ENCODE measurements around the gene CNPPD1.

The CNPPD1 gene

DNA sequence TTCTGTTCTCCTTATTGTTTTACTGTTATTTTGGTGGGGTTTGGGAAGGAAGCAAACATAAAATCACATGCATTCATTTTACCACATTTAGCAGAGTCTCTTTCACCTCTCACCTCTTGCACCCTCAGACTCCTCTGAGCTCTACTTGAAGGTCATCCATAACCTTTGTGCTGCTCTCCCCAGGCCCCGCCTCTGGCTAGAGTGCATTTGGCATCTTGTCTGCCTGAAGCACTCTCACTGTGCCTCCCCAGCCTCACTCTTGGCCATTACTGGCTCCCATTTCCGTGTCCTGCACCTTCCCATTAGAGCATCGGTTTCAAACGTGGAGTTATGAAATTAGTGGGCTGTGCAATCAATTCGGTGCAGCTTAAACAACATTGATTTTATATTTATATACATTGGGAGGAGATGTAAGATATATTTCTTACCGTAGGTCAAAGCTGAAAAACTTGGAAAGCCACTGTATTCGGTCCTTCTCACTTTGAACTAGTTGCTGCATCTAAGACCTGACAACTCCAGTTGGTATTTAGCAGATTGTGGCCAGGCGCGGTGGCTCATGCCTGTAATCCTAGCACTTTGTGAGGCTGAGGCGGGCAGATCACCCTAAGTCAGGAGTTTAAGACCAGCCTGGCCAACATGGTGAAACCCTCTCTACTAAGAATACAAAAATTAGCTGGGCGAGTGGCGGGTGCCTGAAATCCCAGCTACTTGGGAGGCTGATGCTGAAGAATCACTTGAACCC, 22.9 kb upstream of the CNPPD1 start:
- TF ChIP-seq, protein P1, sequence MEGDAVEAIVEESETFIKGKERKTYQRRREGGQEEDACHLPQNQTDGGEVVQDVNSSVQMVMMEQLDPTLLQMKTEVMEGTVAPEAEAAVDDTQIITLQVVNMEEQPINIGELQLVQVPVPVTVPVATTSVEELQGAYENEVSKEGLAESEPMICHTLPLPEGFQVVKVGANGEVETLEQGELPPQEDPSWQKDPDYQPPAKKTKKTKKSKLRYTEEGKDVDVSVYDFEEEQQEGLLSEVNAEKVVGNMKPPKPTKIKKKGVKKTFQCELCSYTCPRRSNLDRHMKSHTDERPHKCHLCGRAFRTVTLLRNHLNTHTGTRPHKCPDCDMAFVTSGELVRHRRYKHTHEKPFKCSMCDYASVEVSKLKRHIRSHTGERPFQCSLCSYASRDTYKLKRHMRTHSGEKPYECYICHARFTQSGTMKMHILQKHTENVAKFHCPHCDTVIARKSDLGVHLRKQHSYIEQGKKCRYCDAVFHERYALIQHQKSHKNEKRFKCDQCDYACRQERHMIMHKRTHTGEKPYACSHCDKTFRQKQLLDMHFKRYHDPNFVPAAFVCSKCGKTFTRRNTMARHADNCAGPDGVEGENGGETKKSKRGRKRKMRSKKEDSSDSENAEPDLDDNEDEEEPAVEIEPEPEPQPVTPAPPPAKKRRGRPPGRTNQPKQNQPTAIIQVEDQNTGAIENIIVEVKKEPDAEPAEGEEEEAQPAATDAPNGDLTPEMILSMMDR (IDR thresholded peaks at IDR 0.05; ENCODE audit: insufficient read depth, missing control alignments) = no peak
- no peak for FAIRE-seq
- DNase-seq (ENCODE audit: insufficient read length, low spot score) = no peak

DNA sequence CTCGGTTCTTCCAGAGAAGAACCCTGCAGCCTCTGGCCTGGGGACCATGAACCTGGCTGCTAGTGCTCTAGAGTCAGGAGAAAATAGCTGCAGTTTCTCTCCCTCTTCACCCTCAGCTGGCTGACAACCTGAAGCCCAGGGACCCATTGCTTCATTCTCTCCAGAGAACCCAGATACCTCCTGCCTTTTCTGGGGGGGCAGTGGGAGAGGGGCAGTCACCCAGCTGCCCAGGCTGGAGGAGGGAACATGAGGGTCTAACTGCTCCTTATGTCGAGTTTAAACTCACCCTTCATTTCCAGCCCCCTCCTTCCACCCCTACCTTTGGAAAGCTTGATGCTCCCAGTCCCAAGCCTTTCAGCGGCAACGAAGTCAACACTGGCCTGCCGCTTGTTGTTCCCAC, 22.2 kb upstream of the CNPPD1 start:
- no peak for DNase-seq (ENCODE audit: insufficient read length, low spot score)
- no peak for FAIRE-seq
- TF ChIP-seq, protein P1 (IDR thresholded peaks at IDR 0.05; ENCODE audit: insufficient read depth, missing control alignments) = no peak

DNA sequence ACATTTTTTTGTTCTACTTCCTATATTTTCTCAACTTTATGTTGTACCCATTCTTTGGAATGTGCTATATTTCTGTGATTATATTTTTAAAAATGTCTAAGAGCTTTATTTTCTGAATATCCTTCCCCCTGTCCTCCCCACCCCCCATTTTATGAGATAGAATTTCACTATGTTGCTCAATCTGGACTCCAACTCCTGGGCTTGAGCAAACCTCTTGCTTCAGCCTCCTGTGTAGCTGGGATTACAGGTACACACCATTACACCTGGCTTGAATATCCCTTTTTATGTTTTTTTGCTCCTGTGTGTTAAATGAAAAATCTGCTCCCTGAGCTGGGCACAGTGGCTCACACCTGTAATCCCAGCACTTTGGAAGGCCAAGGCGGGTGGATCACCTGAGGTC, 20.7 kb upstream of the CNPPD1 start:
- DNase-seq (ENCODE audit: insufficient read length, low spot score) (no peak), FAIRE-seq (no peak)
- TF ChIP-seq, protein P1 (IDR thresholded peaks at IDR 0.05; ENCODE audit: insufficient read depth, missing control alignments) = no peak

DNA sequence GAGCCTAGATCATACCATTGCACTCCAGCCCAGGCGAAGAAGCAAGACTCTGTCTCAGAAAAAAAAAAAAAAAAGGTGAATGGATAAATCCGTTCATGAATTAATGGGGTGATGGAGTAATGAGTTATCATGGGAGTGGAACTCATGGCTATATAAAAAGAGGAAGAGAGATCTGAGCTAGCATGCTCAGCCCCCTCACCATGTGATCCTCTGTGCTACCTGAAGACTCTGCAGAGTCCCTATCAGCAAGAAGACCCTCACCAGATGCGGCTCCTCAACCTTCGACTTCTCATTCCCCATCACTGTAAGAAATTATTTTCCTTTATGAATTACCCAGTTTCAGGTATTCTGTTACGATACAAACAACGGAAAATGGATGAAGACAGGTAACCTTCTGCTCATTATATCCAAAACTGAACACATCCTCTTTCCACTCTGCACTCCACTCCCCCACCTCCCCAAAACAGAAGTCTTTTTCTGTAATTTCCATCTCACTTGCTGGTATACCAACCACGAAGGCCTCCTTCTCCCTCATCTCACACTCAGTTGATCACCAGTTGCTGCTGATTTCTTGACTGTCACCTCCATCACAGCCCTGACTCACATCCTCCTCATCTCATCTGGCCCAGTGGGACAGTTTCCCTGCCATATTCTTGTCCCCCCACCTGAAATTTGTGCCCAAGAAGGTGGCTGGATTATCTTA, 10.2 kb upstream of the CNPPD1 start:
- DNase-seq (ENCODE audit: insufficient read length, low spot score) = no peak
- FAIRE-seq = no peak
- TF ChIP-seq, protein P1 (IDR thresholded peaks at IDR 0.05; ENCODE audit: insufficient read depth, missing control alignments) = no peak

DNA sequence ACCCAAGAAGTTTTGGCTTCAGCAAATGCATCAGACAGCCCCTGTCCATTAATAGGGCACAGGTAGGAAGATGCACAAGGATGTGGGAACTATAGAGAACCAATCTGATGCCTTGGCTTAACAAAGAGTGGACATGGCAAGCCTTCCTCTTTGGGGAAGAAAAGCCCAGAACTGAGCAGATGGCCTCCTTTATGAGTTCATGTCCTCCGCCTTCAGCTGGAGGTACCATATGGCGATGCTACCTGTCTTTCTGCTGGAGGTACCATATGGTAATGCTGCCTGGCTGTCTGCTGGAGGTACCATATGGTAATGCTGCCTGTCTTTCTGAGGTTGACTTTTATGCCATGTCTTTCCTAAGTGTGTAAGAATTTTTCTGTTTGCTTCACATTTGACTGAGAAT, 7.4 kb upstream of the CNPPD1 start:
- peak; percentile 63 for FAIRE-seq
- DNase-seq (ENCODE audit: insufficient read length, low spot score) = no peak
- TF ChIP-seq, protein P1 (IDR thresholded peaks at IDR 0.05; ENCODE audit: insufficient read depth, missing control alignments) = no peak

DNA sequence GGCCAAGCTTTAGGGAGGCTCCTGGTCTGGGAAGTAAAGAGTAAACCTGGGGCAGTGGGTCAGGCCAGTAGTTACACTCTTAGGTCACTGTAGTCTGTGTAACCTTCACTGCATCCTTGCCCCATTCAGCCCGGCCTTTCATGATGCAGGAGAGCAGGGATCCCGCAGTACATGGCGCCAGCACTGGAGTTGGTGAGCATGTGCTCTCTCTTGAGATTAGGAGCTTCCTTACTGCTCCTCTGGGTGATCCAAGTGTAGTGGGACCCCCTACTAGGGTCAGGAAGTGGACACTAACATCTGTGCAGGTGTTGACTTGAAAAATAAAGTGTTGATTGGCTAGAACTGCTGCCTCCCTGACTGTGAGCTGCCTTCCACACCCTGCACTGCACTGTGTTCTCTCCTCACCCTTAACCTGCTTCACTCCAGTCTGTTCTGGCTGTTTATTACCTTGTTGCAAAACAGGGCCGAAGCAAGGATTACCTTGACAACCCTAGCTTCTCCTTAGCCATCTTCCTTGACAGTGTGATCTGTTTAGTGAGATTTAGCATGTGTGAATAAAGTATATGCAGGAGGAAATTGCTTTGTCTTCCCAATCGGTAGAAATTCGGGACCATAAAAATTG, 6.5 kb upstream of the CNPPD1 start:
- TF ChIP-seq, protein P1 (IDR thresholded peaks at IDR 0.05; ENCODE audit: insufficient read depth, missing control alignments) = no peak
- FAIRE-seq (no peak), DNase-seq (ENCODE audit: insufficient read length, low spot score) (no peak)

All from D721Med (cell line).